Measurements from ENCODE around the gene ASAP2.

The ASAP2 gene

GRCh38 chr2:9307535-9307934, 100.9 kb downstream of the ASAP2 start:
- no peak for DNase-seq (ENCODE audit: low read depth)
- TF ChIP-seq, protein P1, sequence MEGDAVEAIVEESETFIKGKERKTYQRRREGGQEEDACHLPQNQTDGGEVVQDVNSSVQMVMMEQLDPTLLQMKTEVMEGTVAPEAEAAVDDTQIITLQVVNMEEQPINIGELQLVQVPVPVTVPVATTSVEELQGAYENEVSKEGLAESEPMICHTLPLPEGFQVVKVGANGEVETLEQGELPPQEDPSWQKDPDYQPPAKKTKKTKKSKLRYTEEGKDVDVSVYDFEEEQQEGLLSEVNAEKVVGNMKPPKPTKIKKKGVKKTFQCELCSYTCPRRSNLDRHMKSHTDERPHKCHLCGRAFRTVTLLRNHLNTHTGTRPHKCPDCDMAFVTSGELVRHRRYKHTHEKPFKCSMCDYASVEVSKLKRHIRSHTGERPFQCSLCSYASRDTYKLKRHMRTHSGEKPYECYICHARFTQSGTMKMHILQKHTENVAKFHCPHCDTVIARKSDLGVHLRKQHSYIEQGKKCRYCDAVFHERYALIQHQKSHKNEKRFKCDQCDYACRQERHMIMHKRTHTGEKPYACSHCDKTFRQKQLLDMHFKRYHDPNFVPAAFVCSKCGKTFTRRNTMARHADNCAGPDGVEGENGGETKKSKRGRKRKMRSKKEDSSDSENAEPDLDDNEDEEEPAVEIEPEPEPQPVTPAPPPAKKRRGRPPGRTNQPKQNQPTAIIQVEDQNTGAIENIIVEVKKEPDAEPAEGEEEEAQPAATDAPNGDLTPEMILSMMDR (IDR thresholded peaks at IDR 0.05; ENCODE audit: low read length, missing control alignments), result no peak
- no peak overlapping the region for H3K4me3 ChIP-seq (replicated peaks; ENCODE audit: low read depth, low read length)

DNA sequence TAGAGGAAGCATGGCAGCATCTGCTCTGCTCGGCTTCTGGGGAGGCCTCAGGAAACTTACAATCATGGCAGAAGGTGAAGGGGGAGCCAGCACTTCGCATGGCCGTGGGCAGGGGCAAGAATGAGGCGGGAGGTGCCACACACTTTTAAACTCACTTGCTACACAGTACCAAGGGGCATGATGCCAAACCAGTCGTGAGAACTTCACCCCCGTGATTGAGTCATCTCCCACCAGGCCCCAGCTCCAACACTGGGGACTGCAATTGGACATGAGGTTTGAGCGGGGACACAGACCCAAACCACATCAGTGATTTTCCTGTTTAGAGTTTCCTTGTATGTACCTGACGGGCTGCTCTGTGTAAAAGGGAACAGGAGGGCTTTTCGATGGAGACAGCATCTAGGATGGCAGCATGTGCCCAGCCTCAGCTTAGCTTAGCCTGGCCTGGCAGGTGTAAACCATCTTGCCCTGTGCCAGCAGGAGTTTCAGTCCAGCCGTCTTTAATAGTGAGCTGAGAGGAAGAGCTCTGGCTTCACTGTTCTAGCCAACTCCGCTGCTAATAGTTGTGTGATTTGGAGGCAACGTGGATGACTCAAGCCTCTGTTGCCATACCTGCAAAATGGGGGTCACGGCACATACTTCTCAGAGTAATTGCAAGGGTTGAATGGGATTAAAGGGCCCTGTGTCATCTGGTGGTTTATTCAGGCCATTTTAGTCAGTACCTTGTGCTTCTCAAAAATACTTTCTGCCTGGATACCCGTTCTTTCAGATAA, 101.8 kb downstream of the ASAP2 start:
- no peak overlapping the region for H3K4me3 ChIP-seq (replicated peaks; ENCODE audit: low read depth, low read length)
- TF ChIP-seq, protein P1 (IDR thresholded peaks at IDR 0.05; ENCODE audit: low read length, missing control alignments), result no peak
- peak; percentile 42 for DNase-seq (ENCODE audit: low read depth)

DNA sequence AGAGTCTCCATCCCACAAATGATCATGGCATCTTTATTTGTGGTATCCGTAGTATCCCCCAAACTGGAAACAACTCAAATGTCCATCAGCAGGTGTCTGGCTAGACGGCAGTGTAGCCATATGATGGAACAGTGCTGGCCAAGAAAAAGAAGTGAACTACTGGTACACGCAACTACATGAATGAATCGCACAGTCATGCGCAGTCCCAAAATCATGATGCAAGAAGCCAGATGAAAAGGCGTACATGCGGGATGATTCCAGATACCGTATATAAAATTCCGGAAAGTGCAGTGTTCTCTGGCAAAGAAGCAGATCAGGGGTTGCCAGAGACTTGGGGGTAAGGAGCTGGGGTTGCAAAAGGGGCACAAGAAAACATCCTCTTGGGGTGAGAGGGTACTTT, 102.5 kb downstream of the ASAP2 start:
- no peak for DNase-seq (ENCODE audit: low read depth)
- TF ChIP-seq, protein P1 (IDR thresholded peaks at IDR 0.05; ENCODE audit: low read length, missing control alignments), result no peak
- H3K4me3 ChIP-seq (replicated peaks; ENCODE audit: low read depth, low read length), result no peak overlapping the region

DNA sequence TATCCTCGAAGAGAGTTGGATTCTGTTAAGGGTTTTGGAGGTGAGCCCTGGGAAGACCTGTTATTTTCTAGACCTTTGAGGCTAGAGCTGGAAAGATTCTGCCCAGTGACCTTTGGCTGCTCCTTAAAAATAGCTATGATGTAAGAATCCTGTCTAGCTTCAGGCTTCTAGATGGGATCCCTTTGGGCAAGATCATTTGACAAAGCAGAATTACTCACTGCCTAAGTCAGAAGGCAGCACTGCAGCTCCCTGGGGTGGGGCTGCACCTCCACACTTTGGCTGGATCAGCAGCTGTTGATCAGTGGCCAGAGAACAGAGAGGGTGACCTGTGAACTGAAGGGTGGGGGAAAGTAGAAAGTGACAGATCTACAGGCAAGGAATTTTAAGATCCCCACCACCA, 103.8 kb downstream of the ASAP2 start:
- H3K4me3 ChIP-seq (replicated peaks; ENCODE audit: low read depth, low read length), result no peak overlapping the region
- peak; percentile 82 for DNase-seq (ENCODE audit: low read depth)
- TF ChIP-seq, protein P1 (IDR thresholded peaks at IDR 0.05; ENCODE audit: low read length, missing control alignments), result no peak

GRCh38 chr2:9310798-9311197, 104.2 kb downstream of the ASAP2 start:
- peak overlapping the region; percentile 10 for H3K4me3 ChIP-seq (replicated peaks; ENCODE audit: low read depth, low read length)
- TF ChIP-seq, protein P1 (IDR thresholded peaks at IDR 0.05; ENCODE audit: low read length, missing control alignments), result no peak
- peak; percentile 27 for DNase-seq (ENCODE audit: low read depth)

DNA sequence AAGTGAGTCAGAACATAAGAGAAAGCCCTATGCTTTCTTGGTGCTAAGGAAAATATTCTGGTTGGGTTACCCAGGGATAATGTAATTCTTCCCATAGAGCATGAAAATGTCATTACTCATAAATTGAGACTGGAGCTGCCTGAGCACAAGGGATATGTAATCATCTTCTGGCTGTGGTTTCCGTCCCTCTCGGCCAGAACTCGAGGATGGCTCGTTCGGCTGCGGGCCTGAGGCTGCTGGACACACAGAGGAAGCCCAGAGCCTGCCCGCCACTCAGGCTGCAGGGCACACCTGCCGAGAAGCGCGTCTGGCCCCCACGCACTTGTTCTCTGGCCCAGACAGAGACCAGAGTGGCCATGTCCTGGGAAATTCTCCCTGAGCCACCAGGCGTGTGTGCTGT, 104.9 kb downstream of the ASAP2 start:
- DNase-seq (ENCODE audit: low read depth), result peak; percentile 80
- no peak overlapping the region for H3K4me3 ChIP-seq (replicated peaks; ENCODE audit: low read depth, low read length)
- TF ChIP-seq, protein P1 (IDR thresholded peaks at IDR 0.05; ENCODE audit: low read length, missing control alignments), result no peak

GRCh38 chr2:9312591-9312990, 106.0 kb downstream of the ASAP2 start:
- H3K4me3 ChIP-seq (replicated peaks; ENCODE audit: low read depth, low read length), result no peak overlapping the region
- DNase-seq (ENCODE audit: low read depth), result no peak
- TF ChIP-seq, protein P1 (IDR thresholded peaks at IDR 0.05; ENCODE audit: low read length, missing control alignments), result no peak
